C4-2B (cell line): ENCODE data around the gene TBL2.

Source experiments
- CTCF ChIP-seq: fragments of 450-650 bp; conservative IDR thresholded peaks from 2 replicates; pipeline ENCODE4 v1.5.1; 2017; ENCODE audit warnings: mild to moderate bottlenecking
- ZFX ChIP-seq: fragments of 450-650 bp; IDR thresholded peaks from 2 replicates; pipeline ENCODE4 v1.6.1; 2017

DNA sequence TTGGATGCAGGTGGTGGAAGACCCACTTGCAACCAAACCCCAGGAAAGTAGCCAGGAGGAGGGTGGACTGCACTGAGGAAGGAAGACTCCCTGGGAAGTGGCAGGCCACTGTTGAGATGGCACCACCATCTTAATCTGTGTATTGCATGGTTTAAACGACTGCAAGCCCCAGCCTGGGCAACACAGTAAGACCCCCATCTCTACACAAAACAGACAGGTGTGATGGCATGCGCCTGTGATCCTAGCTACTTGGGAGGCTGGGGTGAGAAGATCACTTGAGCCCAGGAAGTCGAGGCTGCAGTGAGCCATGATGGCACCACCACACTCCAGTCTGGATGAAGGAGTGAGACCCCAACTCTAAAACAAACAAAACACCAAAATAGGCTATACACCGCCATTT, 11.2 kb downstream of the TBL2 start:
- TF ChIP-seq CTCF (no peak), ZFX (no peak)
